GM19468 (cell line): Measurements from ENCODE around the gene OR8G5.
"Not testable (repeated sequence)": the region's sequence is repeated elsewhere in the genome, so short reads cannot be mapped to it uniquely, and the experiment has no call there.

Experiments used
- ATAC-seq: cut with Tn5 transposase; IDR thresholded peaks from one replicate; pipeline ENCODE4 v1.9.1; 2021; ENCODE audit warnings: mild to moderate bottlenecking, moderate library complexity, moderate number of reproducible peaks; ENCODE audit not compliant: unreplicated experiment; ENCODE audit errors: extremely low read depth

The OR8G5 gene, protein sequence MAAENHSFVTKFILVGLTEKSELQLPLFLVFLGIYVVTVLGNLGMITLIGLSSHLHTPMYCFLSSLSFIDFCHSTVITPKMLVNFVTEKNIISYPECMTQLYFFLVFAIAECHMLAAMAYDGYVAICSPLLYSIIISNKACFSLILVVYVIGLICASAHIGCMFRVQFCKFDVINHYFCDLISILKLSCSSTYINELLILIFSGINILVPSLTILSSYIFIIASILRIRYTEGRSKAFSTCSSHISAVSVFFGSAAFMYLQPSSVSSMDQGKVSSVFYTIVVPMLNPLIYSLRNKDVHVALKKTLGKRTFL

DNA sequence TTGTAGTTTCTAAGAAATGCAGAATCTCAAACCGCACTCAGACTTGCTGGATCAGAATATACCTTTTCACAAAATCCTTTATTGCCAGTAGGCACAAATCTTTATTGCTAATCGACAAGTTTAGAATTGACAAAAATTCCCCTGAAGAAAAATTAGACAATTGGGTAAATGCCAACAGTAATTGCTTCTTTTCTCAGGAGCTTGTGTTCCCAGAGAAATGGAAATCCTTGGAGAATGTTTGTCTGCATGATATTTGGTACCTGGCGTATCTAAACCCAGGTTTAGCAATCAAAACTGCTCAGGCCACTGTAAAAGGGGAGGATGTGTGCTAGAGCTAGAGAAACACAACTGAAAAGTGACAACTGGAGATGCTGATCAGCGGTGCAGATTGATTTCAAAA lies at the start of gene OR8G5:
Gene OR8G5 (plus strand): TSS at position 301 of the 400 bp plus-strand sequence. CDS start 8,556 bp downstream, outside the sequence.
- no peak for ATAC-seq

DNA sequence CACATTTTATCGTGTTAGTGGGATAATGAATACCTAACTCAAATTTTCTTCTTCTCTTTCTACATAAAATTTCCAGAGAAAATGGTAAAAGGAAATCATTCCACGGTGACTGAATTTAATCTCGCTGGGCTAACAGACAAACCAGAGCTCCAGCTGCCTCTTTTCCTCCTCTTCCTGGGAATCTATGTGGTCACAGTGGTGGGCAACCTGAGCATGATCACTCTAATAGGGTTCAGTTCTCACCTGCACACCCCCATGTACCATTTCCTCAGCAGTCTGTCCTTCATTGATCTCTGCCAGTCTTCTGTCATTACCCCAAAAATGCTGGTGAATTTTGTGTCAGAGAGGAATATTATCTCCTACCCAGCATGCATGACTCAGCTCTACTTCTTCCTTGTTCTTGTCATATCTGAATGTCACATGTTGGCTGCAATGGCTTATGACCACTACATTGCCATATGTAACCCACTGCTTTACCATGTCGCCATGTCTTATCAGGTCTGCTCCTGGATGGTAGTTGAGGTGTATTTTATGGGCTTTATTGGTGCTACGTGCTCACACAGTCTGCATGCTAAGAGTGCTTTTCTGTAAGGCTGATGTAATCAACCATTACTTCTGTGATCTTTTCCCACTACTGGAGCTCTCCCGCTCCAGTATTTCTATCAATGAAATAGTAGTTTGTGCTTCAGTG lies 48.9 kb upstream of the OR8G5 start:
- no peak for ATAC-seq

DNA sequence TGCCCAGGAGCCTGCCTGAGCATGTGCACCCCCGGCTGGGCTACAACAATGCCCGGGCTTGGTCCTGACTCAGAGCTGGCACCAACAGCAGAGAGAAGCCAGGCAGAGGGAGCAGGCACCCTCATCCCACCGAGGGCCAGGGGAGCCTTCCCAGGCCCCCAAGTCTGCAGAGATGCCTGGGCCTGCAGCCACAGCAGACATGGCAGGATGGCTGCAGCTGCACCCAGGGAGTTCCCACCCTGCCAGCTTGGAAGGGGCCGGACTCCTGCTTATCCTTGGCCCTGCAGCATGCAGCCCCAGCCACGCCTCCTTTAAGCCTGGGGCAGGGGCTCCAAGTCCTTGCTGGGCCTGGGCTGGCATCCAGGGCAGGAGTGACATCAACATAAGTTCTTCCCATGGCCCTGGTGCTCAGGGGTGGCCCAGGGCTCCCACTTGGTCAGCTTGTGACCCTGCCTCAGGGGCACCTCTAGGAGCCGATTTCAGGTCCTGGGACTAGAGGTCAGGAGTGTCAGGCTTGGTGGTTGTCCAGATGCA lies 46.3 kb upstream of the OR8G5 start:
- ATAC-seq: no peak

DNA sequence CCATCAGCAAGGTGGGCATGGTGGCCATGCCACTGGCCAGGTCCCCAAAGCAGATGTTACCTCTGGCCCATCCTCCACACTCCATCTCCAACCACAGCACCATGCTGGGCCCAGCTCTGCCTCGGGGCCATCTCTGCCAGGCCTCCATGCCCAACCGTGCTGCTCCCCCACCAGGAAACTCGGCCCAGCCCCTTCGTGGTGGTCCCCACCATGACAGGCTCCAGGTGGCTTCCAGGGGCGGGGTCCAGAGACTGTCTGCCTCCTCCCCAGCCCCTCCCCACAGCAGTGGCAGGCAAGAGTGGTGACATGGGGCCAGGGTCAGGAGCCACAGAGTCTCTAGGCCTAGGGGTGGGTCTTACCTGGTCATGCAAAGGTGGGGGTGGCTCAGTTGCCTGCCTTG lies 45.8 kb upstream of the OR8G5 start:
- ATAC-seq: no peak

DNA sequence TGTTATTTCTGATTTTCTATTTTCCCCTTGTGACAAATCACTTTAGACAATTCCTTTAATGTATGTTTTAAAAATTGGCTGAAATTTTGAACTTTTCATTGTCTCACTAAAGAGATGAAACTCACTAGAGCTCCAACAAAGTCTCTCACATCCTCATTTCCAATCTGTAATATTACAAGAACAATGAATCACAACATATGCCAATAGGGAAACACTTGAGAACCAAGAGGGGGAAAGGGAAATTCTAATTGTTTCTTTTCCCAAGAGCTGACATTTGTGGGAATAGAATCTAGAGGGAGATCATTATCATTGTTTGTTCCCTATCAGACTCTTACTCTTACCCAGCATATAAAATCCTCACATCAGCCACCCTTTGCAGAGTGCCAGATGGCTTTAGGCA lies 44.9 kb upstream of the OR8G5 start:
- ATAC-seq: no peak

DNA sequence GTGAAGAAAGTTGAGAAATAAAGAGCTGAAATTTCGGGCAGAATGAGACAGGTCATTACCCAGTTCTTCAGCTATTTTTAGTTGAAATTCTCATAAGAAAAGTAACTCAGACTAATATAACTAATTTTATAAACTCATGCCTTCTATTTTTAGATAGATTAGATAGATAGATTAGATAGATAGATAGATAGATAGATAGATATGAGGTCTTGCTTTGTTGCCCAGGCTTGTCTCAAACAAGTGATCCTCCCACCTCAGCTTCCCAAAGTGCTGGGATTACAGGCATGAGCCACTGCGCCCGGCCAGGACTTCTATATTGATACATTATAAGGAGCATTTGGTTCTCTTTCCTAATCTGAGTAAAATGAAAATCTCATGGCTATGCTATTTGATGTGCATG lies 42.1 kb upstream of the OR8G5 start:
- no peak for ATAC-seq

DNA sequence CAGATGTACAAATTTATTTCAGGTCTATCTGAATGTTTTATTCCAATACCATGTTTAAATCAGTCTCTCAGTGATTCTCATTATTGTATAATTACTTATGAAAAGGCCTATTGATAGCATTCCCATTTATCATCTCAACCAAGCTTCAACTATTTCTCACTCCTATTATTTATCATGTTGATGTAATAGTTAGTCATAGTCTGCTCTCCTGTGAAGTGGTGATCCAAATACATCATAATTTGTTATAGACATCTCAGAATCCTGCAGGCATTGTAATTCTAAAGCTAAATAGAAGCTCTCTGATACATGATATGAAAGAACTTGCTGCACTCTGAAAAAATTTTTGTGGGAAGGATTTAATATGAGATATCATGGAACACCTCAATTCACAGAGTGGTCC lies 37.0 kb upstream of the OR8G5 start:
- ATAC-seq: no peak

DNA sequence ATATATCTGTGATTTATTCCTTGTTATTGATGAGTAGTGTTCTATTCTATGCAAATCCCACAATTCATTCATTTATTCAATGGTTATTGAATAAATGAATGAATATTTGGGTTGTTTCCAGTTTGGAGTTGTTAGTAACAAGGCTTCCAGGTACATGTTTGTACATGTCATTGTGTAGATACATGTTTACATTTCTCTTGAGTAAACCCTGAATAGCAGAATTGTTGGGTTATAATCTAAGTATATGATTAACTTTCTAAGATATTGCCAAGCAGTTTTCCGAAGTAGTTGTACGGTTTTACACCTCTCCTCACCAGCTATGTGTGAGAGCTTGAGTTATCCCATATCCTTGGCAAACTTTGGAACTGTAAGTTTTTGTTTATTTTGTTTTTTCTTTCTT lies 33.8 kb upstream of the OR8G5 start:
- ATAC-seq: no peak

DNA sequence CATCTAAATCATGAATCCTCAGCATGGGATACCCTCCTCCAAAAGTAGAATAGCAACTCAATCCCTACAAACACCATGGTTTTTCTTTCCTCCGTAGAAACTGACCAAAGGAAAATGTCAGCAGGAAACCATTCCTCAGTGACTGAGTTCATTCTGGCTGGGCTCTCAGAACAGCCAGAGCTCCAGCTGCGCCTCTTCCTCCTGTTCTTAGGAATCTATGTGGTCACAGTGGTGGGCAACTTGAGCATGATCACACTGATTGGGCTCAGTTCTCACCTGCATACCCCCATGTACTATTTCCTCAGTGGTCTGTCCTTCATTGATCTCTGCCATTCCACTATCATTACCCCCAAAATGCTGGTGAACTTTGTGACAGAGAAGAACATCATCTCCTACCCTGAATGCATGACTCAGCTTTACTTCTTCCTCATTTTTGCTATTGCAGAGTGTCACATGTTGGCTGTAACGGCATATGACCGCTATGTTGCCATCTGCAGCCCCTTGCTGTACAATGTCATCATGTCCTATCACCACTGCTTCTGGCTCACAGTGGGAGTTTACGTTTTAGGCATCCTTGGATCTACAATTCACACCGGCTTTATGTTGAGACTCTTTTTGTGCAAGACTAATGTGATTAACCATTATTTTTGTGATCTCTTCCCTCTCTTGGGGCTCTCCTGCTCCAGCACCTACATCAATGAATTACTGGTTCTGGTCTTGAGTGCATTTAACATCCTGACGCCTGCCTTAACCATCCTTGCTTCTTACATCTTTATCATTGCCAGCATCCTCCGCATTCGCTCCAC lies 31.4 kb upstream of the OR8G5 start:
- ATAC-seq: not testable (repeated sequence)

DNA sequence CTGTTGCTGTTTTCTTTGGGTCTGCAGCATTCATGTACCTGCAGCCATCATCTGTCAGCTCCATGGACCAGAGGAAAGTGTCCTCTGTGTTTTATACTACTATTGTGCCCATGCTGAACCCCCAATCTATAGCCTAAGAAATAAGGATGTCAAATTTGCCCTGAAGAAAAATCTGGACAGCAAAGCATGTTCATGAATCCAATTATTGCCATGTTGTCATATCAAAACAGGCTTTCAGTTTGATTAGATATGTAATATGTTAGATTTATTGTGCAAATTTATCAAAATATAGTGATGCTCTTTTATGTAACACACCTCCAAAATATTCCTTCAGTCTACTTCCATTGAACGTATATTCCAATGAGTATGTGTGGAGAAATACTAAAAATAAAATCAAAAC lies 30.7 kb upstream of the OR8G5 start:
- ATAC-seq: no peak

DNA sequence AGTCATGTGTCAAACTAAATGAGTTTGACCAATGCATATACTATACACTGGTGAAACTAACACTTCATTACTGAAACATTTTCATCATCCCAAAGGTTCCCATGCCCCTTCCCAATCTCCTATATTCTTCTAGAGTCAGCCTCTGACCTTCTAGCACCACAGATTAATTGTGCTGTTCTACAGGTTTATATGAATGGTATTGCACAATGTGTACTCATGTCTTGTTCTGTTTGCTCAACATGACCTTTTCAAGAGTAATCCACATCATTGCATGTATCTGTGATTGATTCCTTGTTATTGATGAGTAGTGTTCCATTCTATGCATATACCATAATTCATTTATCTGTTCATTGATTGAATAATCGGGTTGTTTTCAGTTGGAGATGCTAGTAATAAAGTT lies 22.8 kb upstream of the OR8G5 start:
- ATAC-seq: no peak

DNA sequence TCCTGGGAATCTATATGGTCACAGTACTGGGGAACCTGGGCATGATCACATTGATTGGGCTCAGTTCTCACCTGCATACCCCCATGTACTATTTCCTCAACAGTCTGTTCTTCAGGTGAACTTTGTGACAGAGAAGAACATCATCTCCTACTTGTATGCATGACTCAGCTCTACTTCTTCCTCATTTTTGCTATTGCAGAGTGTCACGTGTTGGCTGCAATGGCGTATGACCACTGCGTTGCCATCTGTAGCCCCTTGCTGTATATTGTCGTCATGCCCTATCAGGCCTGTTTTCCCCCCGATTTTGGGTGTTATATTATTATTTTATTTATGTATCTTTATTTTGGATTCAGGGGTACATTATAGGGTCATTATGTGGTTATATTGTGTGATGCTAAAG lies 17.7 kb upstream of the OR8G5 start:
- no peak for ATAC-seq

DNA sequence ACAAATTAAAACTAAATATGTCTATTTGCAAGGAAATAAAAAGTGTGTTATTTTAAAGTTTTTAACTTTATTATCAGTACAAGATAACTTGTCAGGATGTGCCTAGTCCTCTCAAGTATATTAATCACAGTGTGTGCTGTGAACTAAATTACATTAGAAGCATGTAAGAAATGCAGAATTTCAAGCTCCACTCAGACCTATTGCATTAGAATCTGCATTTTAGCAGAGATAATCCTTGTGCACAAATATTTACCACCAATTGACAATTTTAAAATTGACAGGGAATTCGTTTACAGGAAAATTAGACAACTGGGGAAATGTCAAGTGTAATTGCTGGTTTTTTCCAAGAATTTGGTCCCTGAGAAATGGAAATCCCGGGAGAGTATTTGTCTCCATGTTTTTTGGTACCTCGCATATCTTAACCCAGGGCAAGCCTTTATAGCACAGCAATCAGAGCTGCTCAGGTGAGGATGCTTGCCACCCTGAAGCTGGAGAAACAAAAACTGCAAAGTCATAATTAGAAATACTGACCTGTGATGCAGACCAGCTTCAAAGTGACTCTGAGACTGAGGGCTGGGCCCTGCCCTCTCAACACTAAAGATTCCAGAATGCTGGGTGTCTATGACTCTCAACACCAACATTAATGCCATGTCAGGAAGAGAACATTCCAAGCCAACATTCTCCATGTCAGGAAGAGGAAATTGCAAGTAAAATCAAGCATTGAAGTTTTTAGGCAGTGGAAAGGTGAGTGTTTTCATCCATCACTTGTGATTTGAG lies 15.4 kb upstream of the OR8G5 start, which contains the start of gene OR8G1:
Gene OR8G1 (plus strand): TSS at position 475 of the 777 bp plus-strand sequence. CDS start 8,581 bp downstream, outside the sequence.
- ATAC-seq: no peak

DNA sequence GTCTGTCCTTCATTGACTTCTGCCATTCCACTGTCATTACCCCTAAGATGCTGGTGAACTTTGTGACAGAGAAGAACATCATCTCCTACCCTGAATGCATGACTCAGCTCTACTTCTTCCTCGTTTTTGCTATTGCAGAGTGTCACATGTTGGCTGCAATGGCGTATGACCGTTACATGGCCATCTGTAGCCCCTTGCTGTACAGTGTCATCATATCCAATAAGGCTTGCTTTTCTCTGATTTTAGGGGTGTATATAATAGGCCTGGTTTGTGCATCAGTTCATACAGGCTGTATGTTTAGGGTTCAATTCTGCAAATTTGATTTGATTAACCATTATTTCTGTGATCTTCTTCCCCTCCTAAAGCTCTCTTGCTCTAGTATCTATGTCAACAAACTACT lies 6.3 kb upstream of the OR8G5 start:
- ATAC-seq: not testable (repeated sequence)

DNA sequence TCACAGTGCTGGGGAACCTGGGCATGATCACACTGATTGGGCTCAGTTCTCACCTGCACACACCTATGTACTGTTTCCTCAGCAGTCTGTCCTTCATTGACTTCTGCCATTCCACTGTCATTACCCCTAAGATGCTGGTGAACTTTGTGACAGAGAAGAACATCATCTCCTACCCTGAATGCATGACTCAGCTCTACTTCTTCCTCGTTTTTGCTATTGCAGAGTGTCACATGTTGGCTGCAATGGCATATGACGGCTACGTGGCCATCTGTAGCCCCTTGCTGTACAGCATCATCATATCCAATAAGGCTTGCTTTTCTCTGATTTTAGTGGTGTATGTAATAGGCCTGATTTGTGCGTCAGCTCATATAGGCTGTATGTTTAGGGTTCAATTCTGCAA lies 8.9 kb downstream of the OR8G5 start:
- not testable (repeated sequence) for ATAC-seq

DNA sequence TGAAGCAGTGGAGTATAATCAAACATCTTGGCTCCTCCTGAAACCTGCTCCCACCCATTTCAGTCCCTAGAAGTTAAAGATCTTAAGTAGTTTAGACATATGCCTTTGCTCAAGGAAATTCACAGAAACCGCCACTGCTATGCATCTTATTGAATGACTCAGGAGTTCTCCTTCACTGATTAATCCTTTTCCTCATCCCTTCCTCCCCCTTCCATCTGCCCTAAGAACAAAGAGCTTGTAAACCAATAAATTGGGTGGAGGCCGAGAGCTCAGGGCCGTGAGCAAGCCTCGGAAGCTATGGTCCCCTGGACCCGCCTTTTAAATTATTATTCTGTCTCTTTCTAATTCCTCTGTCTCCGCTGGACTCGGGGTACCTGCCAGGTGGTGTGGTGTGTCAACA lies 14.7 kb downstream of the OR8G5 start:
- ATAC-seq: not testable (repeated sequence)

DNA sequence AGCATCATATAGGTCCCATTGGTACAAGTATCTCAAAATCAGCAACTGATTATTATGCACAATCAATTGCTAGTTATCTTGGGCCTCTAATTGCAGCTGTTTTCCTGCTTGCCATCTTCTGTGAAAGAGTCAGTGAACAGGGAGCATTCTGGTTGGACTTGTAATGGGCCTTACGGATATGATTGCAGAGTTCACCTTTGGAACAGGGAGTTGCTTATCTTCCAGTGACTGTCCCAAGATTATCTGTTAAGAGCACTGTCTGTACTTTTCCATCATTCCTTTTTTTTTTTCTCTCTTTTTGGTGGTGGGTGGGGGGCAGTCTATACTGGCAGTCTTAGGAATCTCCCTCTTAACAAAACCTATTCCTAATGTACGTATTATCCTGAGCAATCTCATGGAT lies 17.8 kb downstream of the OR8G5 start:
- no peak for ATAC-seq

DNA sequence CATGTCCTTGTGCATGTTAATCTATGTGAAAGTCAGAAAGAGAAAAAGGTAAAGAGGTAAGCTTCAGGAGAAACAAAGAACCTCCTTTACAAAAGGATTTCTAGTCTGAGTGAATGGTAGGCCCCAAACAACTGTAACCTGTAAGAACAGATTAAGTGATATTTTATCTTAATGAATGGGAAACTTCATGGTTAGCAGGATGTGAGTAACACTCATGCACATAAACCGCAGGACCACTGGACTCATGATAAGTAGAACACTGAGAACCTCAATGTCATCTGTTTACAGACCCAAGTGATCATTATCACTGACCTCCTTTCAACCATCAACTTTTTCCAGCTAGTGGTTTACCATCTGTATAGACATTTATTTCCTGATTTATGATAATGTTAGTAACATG lies 19.9 kb downstream of the OR8G5 start:
- ATAC-seq: no peak

DNA sequence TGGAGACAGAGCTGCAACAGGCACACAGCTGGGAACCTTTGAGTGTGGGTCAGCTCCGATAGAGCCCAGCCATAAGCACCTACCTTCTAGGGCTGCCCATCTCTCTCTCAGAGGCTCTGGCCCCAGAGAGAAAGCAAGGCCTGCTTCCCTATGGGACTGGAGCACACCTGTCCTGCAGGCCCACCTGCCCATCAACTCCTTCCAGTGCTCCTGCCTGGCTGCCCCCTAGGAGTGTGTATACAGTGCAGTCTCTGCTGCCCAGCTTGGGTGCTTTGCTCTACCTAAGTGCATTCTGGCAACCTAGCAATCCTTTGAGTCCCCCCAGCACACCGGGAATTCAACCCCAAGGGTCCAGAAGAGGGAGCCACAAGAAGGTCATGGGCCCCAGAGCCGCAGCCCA lies 21.0 kb downstream of the OR8G5 start:
- no peak for ATAC-seq

DNA sequence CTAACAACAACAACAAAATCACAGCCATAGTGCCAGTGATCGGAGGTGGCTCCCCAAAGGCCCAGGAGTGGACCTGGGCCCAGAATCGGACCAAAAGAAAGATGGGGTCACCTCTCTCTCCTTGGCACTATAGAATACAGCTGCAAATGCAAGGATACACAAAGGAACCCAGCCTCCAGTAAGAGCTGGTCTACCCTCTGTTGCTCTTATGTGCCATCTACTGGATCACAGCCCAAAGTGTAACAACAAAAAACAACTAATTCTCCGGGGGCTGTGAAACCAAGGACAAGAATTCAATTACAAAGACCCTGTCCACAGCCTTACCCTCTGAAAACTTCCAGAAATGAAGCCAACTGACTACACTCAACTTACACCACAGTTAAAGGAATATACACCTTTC lies 21.6 kb downstream of the OR8G5 start:
- no peak for ATAC-seq
